A673 (cell line): ENCODE results near the gene UBE2U. TPM values are rescaled to one million over a fixed set of nuclear protein-coding genes. Genes with fewer than 3 reads are reported as not detected.
A peak's percentile ranks its signal among the peaks of the same experiment; 100 is the strongest.

Source experiments
- BruUV-seq: library from RNA; stranded (reverse); fragments of 400-500 nt; replicated peaks from 2 replicates; lab custom pipeline; 2021; lab: Mats Ljungman, UMichigan
- CTCF ChIA-PET: fragments of 300-600 bp; sonication (Branson Sonifier 250); formaldehyde crosslinking; loops from one replicate; lab custom pipeline; 2022; ENCODE audit warnings: antibody characterized with exemption; lab: Charles Lee
- POLR2A ChIA-PET: fragments of 300-600 bp; sonication (Branson Sonifier 250); formaldehyde crosslinking; loops from one replicate; lab custom pipeline; 2022; ENCODE audit warnings: antibody characterized with exemption; ENCODE audit not compliant: low non-redundant PET; lab: Charles Lee
- DNase-seq: peaks from one replicate; pipeline ENCODE4 v3.0.0-alpha.2; 2015; ENCODE audit warnings: low spot score
- H3K27ac ChIP-seq: fragments of 200-600 bp; sonication (generic); 2 replicates; pipeline ENCODE4 v1.5.1; 2016; ENCODE audit warnings: mixed run types, low read depth, mild to moderate bottlenecking, mixed read lengths, antibody characterized with exemption, low read length; ENCODE audit not compliant: poor library complexity, severe bottlenecking
- H3K27me3 ChIP-seq: fragments of 200-600 bp; sonication (generic); replicated peaks from 2 replicates; pipeline ENCODE4 v1.6.1; 2017; ENCODE audit warnings: mixed run types, low read depth, mild to moderate bottlenecking, mixed read lengths, antibody characterized with exemption, low read length; ENCODE audit not compliant: insufficient read depth, poor library complexity
- H3K36me3 ChIP-seq: fragments of 200-600 bp; sonication (generic); 2 replicates; pipeline ENCODE4 v1.6.1; 2016; ENCODE audit warnings: mixed run types, mild to moderate bottlenecking, mixed read lengths, antibody characterized with exemption, low read length; ENCODE audit not compliant: insufficient read depth, poor library complexity, severe bottlenecking
- H3K4me1 ChIP-seq: fragments of 200-600 bp; sonication (generic); 2 replicates; pipeline ENCODE4 v1.6.1; 2017; ENCODE audit warnings: mixed run types, mild to moderate bottlenecking, mixed read lengths, antibody characterized with exemption, low read length; ENCODE audit not compliant: insufficient read depth, poor library complexity, severe bottlenecking
- H3K4me3 ChIP-seq: fragments of 200-600 bp; sonication (generic); 2 replicates; pipeline ENCODE4 v1.5.1; 2016; ENCODE audit warnings: low read depth, mixed run types, mild to moderate bottlenecking, mixed read lengths, low read length; ENCODE audit not compliant: poor library complexity, severe bottlenecking
- H3K9me3 ChIP-seq: fragments of 200-600 bp; sonication (generic); 2 replicates; pipeline ENCODE4 v1.6.1; 2016; ENCODE audit warnings: mixed run types, low read depth, mild to moderate bottlenecking, mixed read lengths, antibody characterized with exemption, low read length; ENCODE audit not compliant: poor library complexity, severe bottlenecking
- CTCF ChIP-seq: fragments of 300-800, 200-600 bp; sonication (generic); conservative IDR thresholded peaks from 2 replicates; pipeline ENCODE4 v1.5.1; 2017; ENCODE audit warnings: low read depth, mild to moderate bottlenecking, antibody characterized with exemption, low read length, moderate library complexity, mixed read lengths
- EZH2 ChIP-seq: fragments of 200-600 bp; sonication (generic); IDR thresholded peaks from 2 replicates; pipeline ENCODE4 v1.6.1; 2017; ENCODE audit warnings: borderline replicate concordance, low read depth, mild to moderate bottlenecking, mixed read lengths, antibody characterized with exemption, low read length; ENCODE audit not compliant: poor library complexity, severe bottlenecking
- intact Hi-C: fragments of 100-400 bp; cut with micrococcal nuclease; formaldehyde crosslinking; loops from one replicate; pipeline ENCODE4 v1.10.0; 2022; ENCODE audit not compliant: unreplicated experiment
- total RNA-seq: library from RNA; stranded (reverse); gene quantifications from 2 replicates; pipeline ENCODE4 v1.2.3, GENCODE V29; 2021

UBE2U gene
- total RNA-seq, 1 experiment from 2014 or later: not detected

- intact Hi-C loops: no loop called here
- TF ChIP-seq CTCF (no peak), EZH2 (no peak)
- no peak overlapping the region for H3K4me3 ChIP-seq
- no peak overlapping the region for H3K27ac ChIP-seq
- no TSS peak for BruUV-seq
- no peaks in the 10 kb centered on the region for H3K36me3 ChIP-seq
- CTCF ChIA-PET: interaction anchor here (0.7 kb wide), 1 partner anchor 30 kb away, joined by 3 read pairs; no protein-coding TSS in a partner anchor
- no peaks in the 10 kb centered on the region for H3K27me3 ChIP-seq
- no peaks in the 10 kb centered on the region for H3K9me3 ChIP-seq
- POLR2A ChIA-PET: no interaction called here
- no peak for DNase-seq
- no peaks in the 10 kb centered on the region for H3K4me1 ChIP-seq
Measured at GRCh38 chr1:64200064-64200463, 3.4 kb upstream of the UBE2U start.

- Histone ChIP-seq H3K27me3 (no peaks in the 10 kb centered on the region), H3K4me3 (no peak overlapping the region), H3K9me3 (no peaks in the 10 kb centered on the region), H3K36me3 (no peaks in the 10 kb centered on the region), H3K27ac (no peak overlapping the region), H3K4me1 (no peaks in the 10 kb centered on the region)
- ChIA-PET POLR2A (no interaction called here), CTCF (no interaction called here)
- DNase-seq: no peak
- TF ChIP-seq EZH2: no peak
- TF ChIP-seq CTCF: 0 out of 2 replicates have a peak, but pooled peaks have one; percentile 10
- no TSS peak for BruUV-seq
- intact Hi-C loops: no loop called here
Measured at GRCh38 chr1:64209221-64209620, 5.8 kb downstream of the UBE2U start.

GRCh38 chr1:64212031-64212430 is 8.6 kb downstream of the UBE2U start:
- Histone ChIP-seq H3K27me3 (no peaks in the 10 kb centered on the region), H3K4me1 (no peaks in the 10 kb centered on the region), H3K4me3 (no peak overlapping the region), H3K27ac (no peak overlapping the region), H3K9me3 (no peaks in the 10 kb centered on the region), H3K36me3 (no peaks in the 10 kb centered on the region)
- CTCF ChIA-PET: no interaction called here
- no peak for DNase-seq
- intact Hi-C loops: no loop called here
- no TSS peak for BruUV-seq
- POLR2A ChIA-PET: no interaction called here
- TF ChIP-seq CTCF (no peak), EZH2 (no peak)
